HEK293 (cell line): ENCODE data around the gene DHRS11.

Experiments used
- BCL11A ChIP-seq: fragments of 450-650 bp; formaldehyde crosslinking; IDR thresholded peaks from 2 replicates; pipeline ENCODE4 v1.5.1; 2016; ENCODE audit warnings: low read depth, missing biosample characterization, missing genetic modification characterization
- BCL6B ChIP-seq: fragments of 450-650 bp; formaldehyde crosslinking; IDR thresholded peaks from 2 replicates; pipeline ENCODE4 v1.5.1; 2017; ENCODE audit warnings: missing biosample characterization, missing genetic modification characterization
- EGR2 ChIP-seq: fragments of 450-650 bp; formaldehyde crosslinking; IDR thresholded peaks from 2 replicates; pipeline ENCODE4 v1.5.1; 2016; ENCODE audit warnings: low read depth, missing biosample characterization, missing genetic modification characterization
- ELK4 ChIP-seq: IDR thresholded peaks from 2 replicates; pipeline ENCODE4 v1.6.1; 2011; ENCODE audit warnings: mild to moderate bottlenecking, low read depth, low read length, borderline replicate concordance
- GFI1B ChIP-seq: fragments of 450-650 bp; formaldehyde crosslinking; IDR thresholded peaks from 2 replicates; pipeline ENCODE4 v1.5.1; 2016; ENCODE audit warnings: missing biosample characterization, missing genetic modification characterization
- KLF1 ChIP-seq: fragments of 450-650 bp; formaldehyde crosslinking; IDR thresholded peaks from 2 replicates; pipeline ENCODE4 v1.5.1; 2016; ENCODE audit warnings: missing biosample characterization, missing genetic modification characterization
- KLF7 ChIP-seq: fragments of 450-650 bp; formaldehyde crosslinking; IDR thresholded peaks from 2 replicates; pipeline ENCODE4 v1.5.1; 2016; ENCODE audit warnings: missing biosample characterization, missing genetic modification characterization, borderline replicate concordance
- OVOL3 ChIP-seq: fragments of 450-650 bp; formaldehyde crosslinking; IDR thresholded peaks from 2 replicates; pipeline ENCODE4 v1.5.1; 2016; ENCODE audit warnings: missing biosample characterization, missing genetic modification characterization
- PRDM2 ChIP-seq: fragments of 450-650 bp; formaldehyde crosslinking; IDR thresholded peaks from 2 replicates; pipeline ENCODE4 v1.5.1; 2016; ENCODE audit warnings: missing biosample characterization, missing genetic modification characterization, borderline replicate concordance
- ZBTB10 ChIP-seq: fragments of 450-650 bp; formaldehyde crosslinking; IDR thresholded peaks from 2 replicates; pipeline ENCODE4 v1.5.1; 2016; ENCODE audit warnings: missing biosample characterization, missing genetic modification characterization
- ZBTB8A ChIP-seq: fragments of 450-650 bp; formaldehyde crosslinking; IDR thresholded peaks from 2 replicates; pipeline ENCODE4 v1.5.1; 2016; ENCODE audit warnings: missing biosample characterization, missing genetic modification characterization
- ZFHX2 ChIP-seq: fragments of 450-650 bp; formaldehyde crosslinking; conservative IDR thresholded peaks from 2 replicates; pipeline ENCODE4 v1.5.1; 2016; ENCODE audit warnings: missing biosample characterization, missing genetic modification characterization
- ZNF132 ChIP-seq: fragments of 450-650 bp; formaldehyde crosslinking; IDR thresholded peaks from 2 replicates; pipeline ENCODE4 v1.5.1; 2017; ENCODE audit warnings: missing biosample characterization, missing genetic modification characterization, borderline replicate concordance
- ZNF211 ChIP-seq: fragments of 450-650 bp; formaldehyde crosslinking; IDR thresholded peaks from 2 replicates; pipeline ENCODE4 v1.5.1; 2016; ENCODE audit warnings: low read depth, missing biosample characterization, missing genetic modification characterization
- ZNF223 ChIP-seq: fragments of 450-650 bp; formaldehyde crosslinking; IDR thresholded peaks from 2 replicates; pipeline ENCODE4 v1.5.1; 2016; ENCODE audit warnings: missing biosample characterization, missing genetic modification characterization
- ZNF335 ChIP-seq: fragments of 450-650 bp; formaldehyde crosslinking; conservative IDR thresholded peaks from 2 replicates; pipeline ENCODE4 v1.5.1; 2016; ENCODE audit warnings: missing biosample characterization, missing genetic modification characterization
- ZNF341 ChIP-seq: fragments of 450-650 bp; formaldehyde crosslinking; IDR thresholded peaks from 2 replicates; pipeline ENCODE4; 2016; ENCODE audit warnings: low read depth, missing biosample characterization, missing genetic modification characterization
- ZNF350 ChIP-seq: fragments of 450-650 bp; formaldehyde crosslinking; IDR thresholded peaks from 2 replicates; pipeline ENCODE4 v1.5.0; 2017; ENCODE audit warnings: missing biosample characterization, mild to moderate bottlenecking, missing genetic modification characterization
- ZNF426 ChIP-seq: fragments of 450-650 bp; formaldehyde crosslinking; IDR thresholded peaks from 2 replicates; pipeline ENCODE4 v1.5.1; 2017; ENCODE audit warnings: missing biosample characterization, missing genetic modification characterization, mild to moderate bottlenecking, inconsistent platforms, moderate library complexity
- ZNF48 ChIP-seq: fragments of 450-650 bp; formaldehyde crosslinking; IDR thresholded peaks from 2 replicates; pipeline ENCODE4 v1.5.1; 2016; ENCODE audit warnings: missing biosample characterization, missing genetic modification characterization
- ZNF776 ChIP-seq: fragments of 450-650 bp; formaldehyde crosslinking; IDR thresholded peaks from 2 replicates; pipeline ENCODE4 v1.5.0; 2017; ENCODE audit warnings: missing biosample characterization, missing genetic modification characterization, borderline replicate concordance
- ZNF837 ChIP-seq: fragments of 450-650 bp; formaldehyde crosslinking; IDR thresholded peaks from 2 replicates; pipeline ENCODE4 v1.5.1; 2016; ENCODE audit warnings: missing biosample characterization, missing genetic modification characterization
- ZNF843 ChIP-seq: fragments of 450-650 bp; formaldehyde crosslinking; IDR thresholded peaks from 2 replicates; pipeline ENCODE4 v1.5.1; 2016; ENCODE audit warnings: missing biosample characterization, missing genetic modification characterization
- TF ChIP-seq, protein P1 (sequence below): fragments of 450-650 bp; formaldehyde crosslinking; IDR thresholded peaks from 2 replicates; pipeline ENCODE4 v1.5.1; 2016; ENCODE audit warnings: missing biosample characterization, missing genetic modification characterization
- TF ChIP-seq, protein P2 (sequence below): fragments of 450-650 bp; formaldehyde crosslinking; IDR thresholded peaks from 2 replicates; pipeline ENCODE4 v1.5.1; 2017; ENCODE audit warnings: missing biosample characterization, mild to moderate bottlenecking, missing genetic modification characterization, moderate library complexity

DHRS11 gene

GRCh38 chr17:36601303-36602029, 9.8 kb downstream of the DHRS11 start, which contains the start of gene MRM1 (continued):
- TF ChIP-seq ZNF223 (tag by site-specific recombination) = no peak
- TF ChIP-seq, protein P1, sequence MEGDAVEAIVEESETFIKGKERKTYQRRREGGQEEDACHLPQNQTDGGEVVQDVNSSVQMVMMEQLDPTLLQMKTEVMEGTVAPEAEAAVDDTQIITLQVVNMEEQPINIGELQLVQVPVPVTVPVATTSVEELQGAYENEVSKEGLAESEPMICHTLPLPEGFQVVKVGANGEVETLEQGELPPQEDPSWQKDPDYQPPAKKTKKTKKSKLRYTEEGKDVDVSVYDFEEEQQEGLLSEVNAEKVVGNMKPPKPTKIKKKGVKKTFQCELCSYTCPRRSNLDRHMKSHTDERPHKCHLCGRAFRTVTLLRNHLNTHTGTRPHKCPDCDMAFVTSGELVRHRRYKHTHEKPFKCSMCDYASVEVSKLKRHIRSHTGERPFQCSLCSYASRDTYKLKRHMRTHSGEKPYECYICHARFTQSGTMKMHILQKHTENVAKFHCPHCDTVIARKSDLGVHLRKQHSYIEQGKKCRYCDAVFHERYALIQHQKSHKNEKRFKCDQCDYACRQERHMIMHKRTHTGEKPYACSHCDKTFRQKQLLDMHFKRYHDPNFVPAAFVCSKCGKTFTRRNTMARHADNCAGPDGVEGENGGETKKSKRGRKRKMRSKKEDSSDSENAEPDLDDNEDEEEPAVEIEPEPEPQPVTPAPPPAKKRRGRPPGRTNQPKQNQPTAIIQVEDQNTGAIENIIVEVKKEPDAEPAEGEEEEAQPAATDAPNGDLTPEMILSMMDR = peak; percentile 61; the same call in 1 of the 2 replicates
- no peak for TF ChIP-seq ZNF776 (tag by site-specific recombination)
- TF ChIP-seq, protein P2, sequence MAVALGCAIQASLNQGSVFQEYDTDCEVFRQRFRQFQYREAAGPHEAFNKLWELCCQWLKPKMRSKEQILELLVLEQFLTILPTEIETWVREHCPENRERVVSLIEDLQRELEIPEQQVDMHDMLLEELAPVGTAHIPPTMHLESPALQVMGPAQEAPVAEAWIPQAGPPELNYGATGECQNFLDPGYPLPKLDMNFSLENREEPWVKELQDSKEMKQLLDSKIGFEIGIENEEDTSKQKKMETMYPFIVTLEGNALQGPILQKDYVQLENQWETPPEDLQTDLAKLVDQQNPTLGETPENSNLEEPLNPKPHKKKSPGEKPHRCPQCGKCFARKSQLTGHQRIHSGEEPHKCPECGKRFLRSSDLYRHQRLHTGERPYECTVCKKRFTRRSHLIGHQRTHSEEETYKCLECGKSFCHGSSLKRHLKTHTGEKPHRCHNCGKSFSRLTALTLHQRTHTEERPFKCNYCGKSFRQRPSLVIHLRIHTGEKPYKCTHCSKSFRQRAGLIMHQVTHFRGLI = peak; percentile 33; the same call in 1 of the 2 replicates
- peak; percentile 61; the same call in 1 of the 2 replicates for TF ChIP-seq OVOL3 (tag by site-specific recombination)
- TF ChIP-seq BCL6B (tag by site-specific recombination) = peak; percentile 89
- no peak for TF ChIP-seq KLF7
- TF ChIP-seq ZNF843 (tag by site-specific recombination) = peak; percentile 21; the same call in 1 of the 2 replicates
- TF ChIP-seq ZNF48 (tag by site-specific recombination) = no peak
- no peak for TF ChIP-seq GFI1B
- peak; percentile 94 for TF ChIP-seq ZNF341
- no peak for TF ChIP-seq ZNF132 (tag by site-specific recombination)
- peak; percentile 59 for TF ChIP-seq ZFHX2 (tag by site-specific recombination)
- no peak for TF ChIP-seq ZNF350 (tag by site-specific recombination)
- peak; percentile 84 for TF ChIP-seq BCL11A (tag by site-specific recombination)
- 0 out of 2 replicates have a peak, but pooled peaks have one; percentile 31 for TF ChIP-seq ZBTB8A (tag by site-specific recombination)
- TF ChIP-seq ZNF426 (tag by site-specific recombination) = no peak
- TF ChIP-seq ZNF837 (tag by site-specific recombination) = no peak
- TF ChIP-seq PRDM2 = no peak
- no peak for TF ChIP-seq ELK4
- TF ChIP-seq ZNF335 = peak; percentile 99
- peak; percentile 37 for TF ChIP-seq EGR2
- TF ChIP-seq KLF1 = no peak
- no peak for TF ChIP-seq ZNF211 (tag by site-specific recombination)
- peak; percentile 47; the same call in 1 of the 2 replicates for TF ChIP-seq ZBTB10 (tag by site-specific recombination)
